ENCODE data around the gene PTK7. TPM values are rescaled to one million over a fixed set of nuclear protein-coding genes. Genes with fewer than 3 reads are reported as not detected.

Gene PTK7
- total RNA-seq, 2 donors from 2014 or later: 3.0 to 10.3 TPM

DNA sequence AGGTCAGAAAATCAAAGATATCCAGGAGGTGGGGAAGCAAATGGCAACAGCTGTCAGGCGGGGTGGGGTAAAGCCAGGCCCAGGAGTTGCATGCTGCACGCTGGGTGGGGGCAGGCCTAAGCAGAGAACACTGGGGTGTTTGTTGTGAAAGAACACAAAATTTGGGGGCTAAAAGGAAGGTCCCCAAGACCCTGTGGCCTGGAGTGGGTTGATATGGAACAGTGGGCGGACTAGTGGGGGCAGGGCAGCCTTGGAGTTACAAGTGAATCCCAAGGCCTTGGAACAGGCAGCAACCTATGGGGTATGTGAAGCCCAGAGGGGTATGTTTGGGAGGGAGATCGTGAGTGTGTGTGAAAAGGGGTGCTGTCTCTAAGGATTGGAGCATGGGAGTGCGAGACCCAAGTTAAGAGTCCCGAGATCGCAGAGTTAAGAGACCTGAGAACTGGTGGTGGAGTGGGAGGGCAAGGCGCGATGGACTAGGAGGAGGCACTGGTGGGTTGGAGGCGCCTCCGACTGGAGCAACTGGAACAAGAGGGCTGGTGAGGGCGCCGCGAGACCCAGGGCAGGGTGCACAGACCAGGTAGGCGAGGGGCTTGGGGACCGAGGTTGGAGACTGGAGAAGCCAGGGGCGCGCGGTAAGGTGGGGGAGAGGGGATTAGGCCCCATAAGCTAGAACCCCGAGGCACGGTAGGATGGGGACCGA is 23.1 kb upstream of the PTK7 start:
- DNase-seq (ENCODE audit: low spot score): no peak
- intact Hi-C loops (cut with DNase I): no loop called here

GRCh38 chr6:43053545-43054205 is 22.4 kb upstream of the PTK7 start, which contains the start of gene CUL7:
Gene CUL7 (minus strand): TSS chr6:43053851. CDS start chr6:43052788, 1,063 bp downstream.
- peak; percentile 98 for DNase-seq (ENCODE audit: low spot score)
- intact Hi-C loops (cut with DNase I): no loop called here

DNA sequence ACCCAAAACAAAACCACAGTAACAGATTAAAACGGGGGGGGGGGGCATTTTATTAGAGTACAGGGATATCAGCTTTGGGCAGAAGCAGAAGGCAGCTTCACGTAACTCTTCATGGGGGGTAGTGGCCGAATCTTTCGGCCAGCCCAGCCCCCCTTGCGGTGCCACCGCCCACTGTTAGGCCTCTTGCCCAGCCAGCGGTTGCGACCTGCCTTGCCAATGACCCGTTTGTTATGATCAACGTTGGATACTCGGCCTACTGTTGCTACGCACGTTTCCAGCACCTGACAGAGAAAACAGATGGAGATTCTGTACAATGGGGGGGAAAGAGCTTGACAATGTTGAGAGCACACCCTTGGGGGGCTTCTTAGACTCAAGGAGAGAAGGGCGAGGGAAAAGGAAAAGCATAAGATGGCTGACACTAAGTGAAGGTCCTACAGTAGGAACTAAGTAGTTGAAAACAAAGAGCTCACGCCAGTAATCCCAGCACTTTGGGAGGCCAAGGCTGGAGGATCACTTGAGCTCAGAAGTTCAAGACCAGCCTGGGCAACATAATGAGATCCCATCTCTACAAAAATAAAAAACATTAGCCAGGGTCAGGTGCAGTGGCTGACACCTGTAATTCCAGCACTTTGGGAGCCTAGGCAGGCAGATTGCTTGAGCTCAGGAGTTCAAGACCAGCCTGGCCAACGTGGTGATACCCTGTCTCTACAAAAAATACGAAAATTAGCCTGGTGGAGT is 21.7 kb upstream of the PTK7 start:
- DNase-seq (ENCODE audit: low spot score): no peak
- intact Hi-C loops (cut with DNase I): no loop called here

- DNase-seq (ENCODE audit: low spot score): no peak
- intact Hi-C loops (cut with DNase I): no loop called here
Observed at GRCh38 chr6:43055966-43056365, 20.1 kb upstream of the PTK7 start.

GRCh38 chr6:43058531-43058930 is 17.6 kb upstream of the PTK7 start:
- intact Hi-C loops (cut with DNase I): no loop called here
- no peak for DNase-seq (ENCODE audit: low spot score)

DNA sequence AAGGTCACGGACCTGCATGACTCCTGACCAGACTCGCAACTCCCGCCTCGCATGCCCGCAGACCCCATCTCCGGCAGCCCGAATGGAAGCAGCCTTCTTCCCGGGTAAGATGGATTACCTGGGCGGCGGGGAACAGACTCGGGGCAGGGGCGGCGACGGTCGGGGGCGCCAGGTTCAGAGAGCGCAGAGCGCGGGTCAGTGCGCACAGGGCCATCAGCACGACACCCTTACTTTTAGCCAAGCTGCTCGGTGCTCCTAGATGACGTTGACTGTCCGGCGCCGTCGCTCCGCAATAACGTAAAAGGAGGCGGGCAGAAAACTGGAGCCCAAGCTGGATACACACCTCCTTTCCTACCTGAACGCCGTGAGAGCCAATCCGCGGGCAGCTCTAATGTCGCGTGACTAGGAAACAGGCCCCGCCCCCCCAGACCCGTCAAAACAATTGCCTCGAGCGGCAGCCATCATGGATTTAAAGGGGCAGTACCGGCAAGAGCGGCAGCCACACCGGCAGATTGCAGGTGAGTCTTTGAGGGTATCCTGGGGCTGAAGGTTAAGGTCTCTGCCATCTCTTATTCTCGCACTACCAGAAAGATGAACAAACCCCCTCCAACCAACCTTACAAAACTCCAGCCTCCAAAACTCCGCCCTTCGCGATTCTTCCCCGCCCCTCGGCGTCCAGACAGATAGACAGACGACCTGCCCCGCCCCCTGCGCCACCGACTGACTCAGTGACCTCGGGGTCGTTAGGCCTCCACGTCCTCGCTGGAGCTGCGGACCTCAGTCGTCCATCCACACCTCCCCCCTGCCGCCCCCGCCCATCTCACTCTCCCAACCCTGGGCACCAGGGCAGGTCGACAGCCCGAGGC is 16.7 kb upstream of the PTK7 start, which contains the start of the genes KLC4 and MRPL2:
Gene KLC4, plus strand, starts transcription at position 464 of the 866 bp plus-strand sequence. CDS start 1,705 bp downstream, outside the sequence.
Gene MRPL2, minus strand, starts transcription at position 267 of the 866 bp plus-strand sequence. Its CDS starts 53 bp downstream, at position 214.
- peak; percentile 99 for DNase-seq (ENCODE audit: low spot score)
- intact Hi-C loops (cut with DNase I): loop anchor here in 1 of 2 donors (10.0 kb wide), 1 partner anchor 65 kb away; no protein-coding TSS in a partner anchor

DNA sequence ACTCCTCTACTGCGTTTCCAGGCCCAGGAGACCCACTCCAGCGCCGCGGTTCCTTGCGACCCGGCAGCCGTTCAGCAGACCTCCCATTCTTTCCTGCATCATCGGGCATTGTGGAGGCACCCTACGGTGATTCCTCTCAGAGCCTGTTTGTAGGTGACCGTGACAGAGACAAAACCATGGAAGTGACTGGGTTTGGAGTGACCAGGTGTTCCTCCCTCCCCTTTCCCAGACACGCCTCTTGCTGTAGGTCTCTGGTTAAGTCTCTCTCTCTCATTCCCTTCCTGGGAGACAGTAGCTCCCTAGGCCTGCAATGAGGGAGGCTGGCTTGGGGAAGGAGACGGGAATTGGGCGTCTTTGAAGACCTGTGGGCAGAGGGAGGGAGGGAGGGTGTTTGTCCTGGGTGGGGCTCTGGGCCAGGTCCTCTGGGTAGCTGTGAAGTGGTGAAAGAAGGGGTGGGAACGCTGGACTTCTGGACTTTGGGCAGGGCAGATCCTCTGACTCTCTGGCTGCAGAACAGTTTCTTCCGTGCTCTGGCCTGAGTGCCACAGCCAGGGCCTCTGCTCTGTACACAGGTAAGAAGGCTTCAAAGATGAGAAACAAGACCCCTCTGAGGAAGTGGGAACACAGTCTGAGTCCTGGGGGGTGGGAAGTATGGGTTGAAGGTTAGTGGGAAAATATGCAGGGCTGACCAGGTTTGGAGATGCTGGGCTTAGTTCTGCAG is 15.9 kb upstream of the PTK7 start:
- intact Hi-C loops (cut with DNase I): loop anchor here in 1 of 2 donors (10.0 kb wide), 1 partner anchor 65 kb away; no protein-coding TSS in a partner anchor

GRCh38 chr6:43060755-43061633 is 15.1 kb upstream of the PTK7 start:
- no peak for DNase-seq (ENCODE audit: low spot score)
- intact Hi-C loops (cut with DNase I): loop anchor here in 1 of 2 donors (10.0 kb wide), 1 partner anchor 64 kb away; no protein-coding TSS in a partner anchor

More for the DNA sequence above, 15.9 kb upstream of the PTK7 start:
- no peak for DNase-seq (ENCODE audit: low spot score)

GRCh38 chr6:43061861-43062260 is 14.3 kb upstream of the PTK7 start:
- intact Hi-C loops (cut with DNase I): loop anchor here in 1 of 2 donors (10.0 kb wide), 1 partner anchor 63 kb away; no protein-coding TSS in a partner anchor
- no peak for DNase-seq (ENCODE audit: low spot score)

DNA sequence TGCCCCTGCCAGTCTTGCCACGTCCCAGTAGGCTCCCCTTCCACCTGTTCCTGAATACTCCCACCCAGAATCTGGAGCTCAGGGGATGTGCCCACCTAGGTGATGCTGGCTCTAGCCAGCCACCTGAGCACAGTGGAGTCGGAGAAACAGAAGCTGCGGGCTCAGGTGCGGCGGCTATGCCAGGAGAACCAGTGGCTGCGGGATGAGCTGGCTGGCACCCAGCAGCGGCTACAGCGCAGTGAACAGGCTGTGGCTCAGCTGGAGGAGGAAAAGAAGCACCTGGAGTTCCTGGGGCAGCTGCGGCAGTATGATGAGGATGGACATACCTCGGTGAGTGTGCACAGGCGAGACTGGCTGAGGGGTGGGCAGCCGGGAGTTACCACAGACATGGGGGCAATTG is 13.3 kb upstream of the PTK7 start:
- DNase-seq (ENCODE audit: low spot score): no peak
- intact Hi-C loops (cut with DNase I): loop anchor here in 1 of 2 donors (10.0 kb wide), 1 partner anchor 62 kb away; no protein-coding TSS in a partner anchor

DNA sequence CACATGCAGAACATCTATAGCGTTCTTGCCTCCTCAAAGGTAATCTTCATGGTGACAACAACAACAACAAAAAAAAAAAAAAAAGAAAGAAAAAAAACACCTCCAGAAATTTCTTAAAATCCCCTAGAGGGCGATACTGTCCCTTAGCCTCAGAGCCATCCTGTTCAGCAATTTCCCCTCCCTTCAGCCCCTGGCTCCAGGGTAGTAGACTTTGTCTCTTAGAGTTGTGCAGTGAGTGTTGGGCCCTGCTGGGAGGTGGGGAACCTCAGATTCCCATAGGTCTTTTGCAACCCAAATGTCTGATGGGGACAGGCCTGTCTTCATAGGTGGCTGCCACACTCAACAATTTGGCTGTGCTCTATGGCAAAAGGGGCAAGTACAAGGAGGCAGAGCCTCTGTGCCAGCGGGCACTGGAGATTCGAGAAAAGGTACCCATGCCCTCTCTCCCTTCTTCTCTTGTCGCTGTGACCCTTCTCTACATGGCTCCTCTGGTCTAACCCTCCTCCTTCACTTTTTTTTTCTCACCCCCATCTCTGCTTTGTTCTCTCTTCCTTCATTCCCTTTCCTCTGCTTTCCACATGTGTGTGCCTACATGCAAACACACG is 6.0 kb upstream of the PTK7 start:
- no peak for DNase-seq (ENCODE audit: low spot score)
- intact Hi-C loops (cut with DNase I): no loop called here

DNA sequence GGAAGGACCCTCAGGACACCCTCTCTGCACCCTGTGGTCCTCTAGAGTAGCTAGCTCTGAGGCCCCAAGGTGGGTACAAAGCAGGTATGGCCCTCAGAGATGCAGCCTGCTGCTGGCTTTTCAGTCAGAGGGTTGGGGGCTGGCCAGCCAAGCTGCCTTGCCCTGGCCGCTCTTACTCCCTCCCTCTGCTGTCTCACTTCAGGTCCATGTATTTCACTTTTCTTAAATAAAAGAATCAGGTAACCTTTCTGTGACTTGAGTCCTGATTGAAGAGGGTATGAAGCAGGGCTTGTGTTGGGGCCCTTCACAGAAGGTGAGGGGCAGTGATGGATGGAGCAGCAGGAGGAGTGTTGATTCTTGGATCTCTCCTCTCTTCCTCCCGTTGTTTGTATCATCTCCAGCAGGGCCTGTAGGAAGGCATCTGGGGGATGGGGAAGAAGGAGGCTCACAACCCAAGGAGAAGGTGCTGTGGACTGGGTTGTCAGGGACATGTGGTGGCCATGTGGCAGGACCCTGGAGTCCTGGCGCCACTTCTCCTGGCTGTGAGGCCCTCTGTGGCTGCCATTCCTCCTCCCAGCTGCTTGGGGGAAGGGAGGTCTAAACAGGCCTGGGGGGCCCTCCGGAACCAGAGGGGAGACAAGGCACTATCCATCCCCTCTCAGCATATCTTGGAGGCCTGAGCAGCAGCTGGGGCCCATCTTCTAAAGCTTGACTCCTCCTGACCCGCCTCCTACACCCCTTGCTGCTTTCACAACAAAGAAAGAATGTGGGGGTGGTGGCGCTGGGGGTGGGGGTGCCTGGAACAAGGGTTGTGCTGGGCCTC is 1.1 kb upstream of the PTK7 start:
- intact Hi-C loops (cut with DNase I): no loop called here

GRCh38 chr6:43076464-43077332 is 584 bp downstream of the PTK7 start:
- intact Hi-C loops (cut with DNase I): no loop called here
- no peak for DNase-seq (ENCODE audit: low spot score)

More for the DNA sequence above, 1.1 kb upstream of the PTK7 start:
- DNase-seq (ENCODE audit: low spot score): no peak

DNA sequence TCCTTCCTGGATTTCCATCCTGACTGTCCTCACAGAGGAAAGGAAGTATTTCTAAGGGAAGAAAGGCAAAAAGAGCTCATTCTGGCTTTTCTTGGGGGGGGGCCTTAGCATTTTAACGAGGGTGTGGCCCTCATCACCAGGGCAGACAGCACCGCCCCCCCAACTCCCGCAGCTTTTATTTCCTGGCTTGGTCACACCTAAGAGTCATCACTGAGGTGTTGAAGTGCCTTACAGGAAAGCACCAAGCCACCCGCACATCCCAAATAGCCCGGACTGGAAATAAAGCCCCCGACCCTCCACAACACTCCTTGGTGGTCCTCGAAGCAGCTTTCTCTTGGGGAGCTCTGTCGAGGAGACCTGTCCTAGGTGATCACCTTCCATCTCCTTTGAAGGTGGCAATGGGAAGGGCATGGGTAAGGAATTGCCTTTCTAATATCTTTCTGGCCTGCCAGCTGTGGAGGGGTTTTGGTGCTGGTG is 1.3 kb downstream of the PTK7 start:
- intact Hi-C loops (cut with DNase I): no loop called here
- DNase-seq (ENCODE audit: low spot score): no peak

Data from posterior vena cava (tissue), 2 donors.